ENCODE measurements around the gene RDH14.

DNA sequence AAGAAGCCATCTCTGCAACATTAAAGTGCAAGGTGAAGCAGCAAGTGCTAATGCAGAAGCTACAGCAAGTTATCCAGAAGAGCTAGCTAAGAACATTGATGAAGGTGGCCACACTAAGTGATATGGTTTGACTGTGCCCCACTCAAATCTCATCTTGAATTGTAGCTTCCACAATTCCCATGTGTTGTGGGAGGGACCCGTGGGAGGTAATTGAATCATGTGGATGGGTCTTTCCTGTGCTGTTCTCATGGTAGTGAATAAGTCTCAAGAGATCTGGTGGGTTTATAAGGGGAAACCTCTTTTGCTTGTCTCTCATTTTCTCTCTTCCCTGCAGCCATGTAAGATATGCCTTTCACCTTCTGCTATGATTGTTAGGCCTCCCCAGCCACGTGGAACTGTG, 11.4 kb downstream of the RDH14 start:
- TF ChIP-seq, protein P1, sequence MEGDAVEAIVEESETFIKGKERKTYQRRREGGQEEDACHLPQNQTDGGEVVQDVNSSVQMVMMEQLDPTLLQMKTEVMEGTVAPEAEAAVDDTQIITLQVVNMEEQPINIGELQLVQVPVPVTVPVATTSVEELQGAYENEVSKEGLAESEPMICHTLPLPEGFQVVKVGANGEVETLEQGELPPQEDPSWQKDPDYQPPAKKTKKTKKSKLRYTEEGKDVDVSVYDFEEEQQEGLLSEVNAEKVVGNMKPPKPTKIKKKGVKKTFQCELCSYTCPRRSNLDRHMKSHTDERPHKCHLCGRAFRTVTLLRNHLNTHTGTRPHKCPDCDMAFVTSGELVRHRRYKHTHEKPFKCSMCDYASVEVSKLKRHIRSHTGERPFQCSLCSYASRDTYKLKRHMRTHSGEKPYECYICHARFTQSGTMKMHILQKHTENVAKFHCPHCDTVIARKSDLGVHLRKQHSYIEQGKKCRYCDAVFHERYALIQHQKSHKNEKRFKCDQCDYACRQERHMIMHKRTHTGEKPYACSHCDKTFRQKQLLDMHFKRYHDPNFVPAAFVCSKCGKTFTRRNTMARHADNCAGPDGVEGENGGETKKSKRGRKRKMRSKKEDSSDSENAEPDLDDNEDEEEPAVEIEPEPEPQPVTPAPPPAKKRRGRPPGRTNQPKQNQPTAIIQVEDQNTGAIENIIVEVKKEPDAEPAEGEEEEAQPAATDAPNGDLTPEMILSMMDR (IDR thresholded peaks at IDR 0.05; ENCODE audit: low read depth, low read length, poor library complexity, severe bottlenecking): no peak
- no peak for TF ChIP-seq EZH2phosphoT487 (IDR thresholded peaks at IDR 0.05; ENCODE audit: borderline replicate concordance, low read length)

All from DOHH2 (cell line).